BJ (cell line): ENCODE data around the gene CRTC1. TPM values are rescaled to one million over a fixed set of nuclear protein-coding genes. Genes with fewer than 3 reads are reported as not detected.

ENCODE experiments used
- CTCF ChIA-PET: fragments of 350-600 bp; formaldehyde crosslinking; extraction: SDS; loops from one replicate; lab custom pipeline; 2021; ENCODE audit warnings: antibody characterized with exemption, inconsistent platforms; lab: Yijun Ruan, JAX
- POLR2A ChIA-PET: fragments of 300-600 bp; sonication (Branson Sonifier 250); formaldehyde crosslinking; extraction: SDS; loops from one replicate; lab custom pipeline; 2021; ENCODE audit warnings: antibody characterized with exemption; lab: Charles Lee
- DNase-seq: peaks from one replicate; pipeline ENCODE4 v3.0.0-alpha.2; 2011; ENCODE audit warnings: low read depth
- H3K27me3 ChIP-seq: 2 replicates; pipeline ENCODE4 v1.6.0; 2011; ENCODE audit warnings: low read length; ENCODE audit not compliant: control insufficient read depth, insufficient read depth
- H3K36me3 ChIP-seq: 2 replicates; pipeline ENCODE4 v1.5.1; 2011; ENCODE audit warnings: low read length; ENCODE audit not compliant: control insufficient read depth, insufficient read depth
- H3K4me3 ChIP-seq: 2 replicates; pipeline ENCODE4 v1.5.1; 2011; ENCODE audit warnings: low read depth, mild to moderate bottlenecking, control low read depth, low read length
- CTCF ChIP-seq: IDR thresholded peaks from 2 replicates; pipeline ENCODE4 v1.5.1; 2011; ENCODE audit warnings: low read depth, mild to moderate bottlenecking, control low read depth, inconsistent platforms, low read length, moderate library complexity; ENCODE audit not compliant: insufficient read depth
- polyA minus RNA-seq: library from RNA; depleted of rRNA, polyadenylated mRNA; stranded (reverse); fragments of >200 nt; gene quantifications from 2 replicates; pipeline ENCODE4 v1.2.3, GENCODE V29; 2011; rRNA and poly(A)+ RNA removed
- polyA plus RNA-seq: library from polyadenylated mRNA; depleted of rRNA; stranded (reverse); fragments of >200 nt; gene quantifications from 2 replicates; pipeline ENCODE4 v1.2.3, GENCODE V29; 2011; rRNA removed

Gene CRTC1
- polyA plus RNA-seq (0.97 and 1.5 TPM in 2 replicates), polyA minus RNA-seq (0.62 and 1.4 TPM in 2 replicates)

DNA sequence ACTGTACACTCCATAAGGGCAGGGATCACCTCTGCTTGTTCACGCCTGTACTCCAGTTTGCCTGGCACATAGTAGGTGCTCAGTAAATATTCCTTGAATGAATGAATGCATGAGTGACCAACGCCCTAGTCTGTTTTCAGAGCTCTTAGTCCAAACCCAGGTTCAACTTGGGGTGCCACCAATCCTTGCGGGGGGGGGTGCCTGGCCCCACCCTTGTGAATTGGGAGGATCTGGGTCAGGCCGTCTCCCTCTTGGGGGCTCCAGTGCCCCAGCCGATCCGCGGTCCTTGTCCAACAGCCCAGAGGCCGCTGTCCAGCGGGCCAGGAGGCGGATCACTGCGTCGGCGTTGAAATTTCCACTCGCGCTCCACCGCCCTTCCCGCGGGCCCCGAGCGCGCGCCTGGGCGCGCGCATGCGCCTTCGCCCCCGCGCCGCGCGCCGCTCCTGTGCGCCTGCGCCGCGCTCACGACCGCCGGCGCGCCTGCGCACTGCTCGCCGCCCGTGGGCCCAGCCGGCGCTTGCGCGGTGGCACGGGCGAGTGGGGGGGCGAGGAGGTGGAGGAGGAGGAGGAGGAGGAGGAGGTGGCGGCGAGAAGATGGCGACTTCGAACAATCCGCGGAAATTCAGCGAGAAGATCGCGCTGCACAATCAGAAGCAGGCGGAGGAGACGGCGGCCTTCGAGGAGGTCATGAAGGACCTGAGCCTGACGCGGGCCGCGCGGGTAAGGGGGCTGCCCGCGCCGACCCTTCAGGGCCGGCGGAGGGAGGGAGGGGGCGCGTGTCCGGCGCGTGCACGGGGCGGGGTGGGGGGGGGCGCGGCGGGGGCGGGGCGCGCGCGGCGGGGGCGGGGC is at the start of gene CRTC1:
Gene CRTC1, plus strand, starts transcription at position 572 of the 849 bp plus-strand sequence. Its CDS starts 23 bp downstream, at position 595.
- no peaks in the 10 kb centered on the region for H3K36me3 ChIP-seq
- ChIA-PET POLR2A (no interaction called here), CTCF (interaction anchor here (0.9 to 1.9 kb wide), 3 partner anchors 11 to 165 kb away, joined by 3 to 5 read pairs (median 3); no protein-coding TSS in a partner anchor)
- peak within 1 kb of the TSS; percentile 61 for H3K4me3 ChIP-seq
- no peak for TF ChIP-seq CTCF
- H3K27me3 ChIP-seq: no peaks in the 10 kb centered on the region
- no peak for DNase-seq

DNA sequence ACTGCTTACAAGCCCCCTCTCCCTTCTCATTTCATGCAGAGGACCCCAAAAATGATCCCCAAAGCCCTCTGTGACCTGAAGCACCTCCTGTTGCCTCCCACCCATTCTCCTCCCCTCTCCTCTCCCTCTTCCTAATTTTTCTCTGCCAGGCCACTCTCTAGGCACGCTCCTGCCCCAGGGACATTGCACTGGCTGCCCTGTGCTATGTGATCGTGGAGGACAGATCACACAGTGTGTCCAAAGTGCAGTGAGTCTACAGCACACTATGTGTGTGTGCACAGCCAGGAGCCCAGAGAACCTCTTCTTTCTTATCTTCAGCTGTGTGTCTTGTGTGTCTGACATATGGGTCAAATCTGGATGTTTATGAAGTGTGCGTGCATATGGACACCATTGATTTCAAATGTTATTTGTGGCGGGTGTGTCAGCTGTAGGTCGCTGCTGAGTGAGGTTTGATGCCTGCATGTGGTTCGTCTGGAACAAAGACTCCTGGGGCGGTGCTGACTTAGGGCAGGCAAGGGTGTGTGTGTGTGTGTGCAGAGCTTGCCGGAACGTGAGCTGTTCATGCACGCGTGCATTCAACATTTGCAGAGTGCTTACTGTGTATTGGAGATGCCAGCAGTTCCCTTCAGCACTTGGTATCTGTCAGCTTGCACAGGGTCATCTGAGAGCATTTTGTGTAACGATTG is 48.7 kb upstream of the CRTC1 start:
- Histone ChIP-seq H3K27me3 (no peaks in the 10 kb centered on the region), H3K4me3 (no peak overlapping the region), H3K36me3 (no peaks in the 10 kb centered on the region)
- no peak for DNase-seq
- POLR2A ChIA-PET: no interaction called here
- CTCF ChIA-PET: interaction anchor here (0.9 to 1.5 kb wide), 2 partner anchors 46 to 213 kb away, joined by 3 read pairs; no protein-coding TSS in a partner anchor
- TF ChIP-seq CTCF: no peak

DNA sequence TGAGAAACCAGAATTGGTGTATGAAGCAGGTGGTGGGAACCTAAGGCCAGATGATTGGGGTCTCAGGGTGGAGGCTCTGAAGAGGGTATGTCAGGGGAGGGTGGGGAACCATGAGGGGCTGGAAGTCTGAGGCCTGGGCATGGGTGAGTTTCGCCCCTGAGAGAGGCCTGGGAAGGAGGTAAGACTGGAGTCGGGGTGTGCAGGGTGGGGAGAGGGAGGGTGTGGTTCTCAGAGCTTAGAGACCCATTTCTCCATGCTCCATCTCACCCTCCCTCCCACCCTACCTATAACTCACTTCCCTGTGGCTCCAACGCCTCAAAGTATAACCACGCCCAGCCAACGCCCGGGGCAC is 47.7 kb upstream of the CRTC1 start:
- H3K4me3 ChIP-seq: no peak overlapping the region
- H3K27me3 ChIP-seq: no peaks in the 10 kb centered on the region
- POLR2A ChIA-PET: no interaction called here
- no peak for DNase-seq
- H3K36me3 ChIP-seq: no peaks in the 10 kb centered on the region
- CTCF ChIA-PET: interaction anchor here (1.5 kb wide), 1 partner anchor 212 kb away, joined by 3 read pairs; no protein-coding TSS in a partner anchor
- TF ChIP-seq CTCF: no peak

- DNase-seq: no peak
- no peaks in the 10 kb centered on the region for H3K27me3 ChIP-seq
- POLR2A ChIA-PET: no interaction called here
- H3K36me3 ChIP-seq: no peaks in the 10 kb centered on the region
- no peak for TF ChIP-seq CTCF
- H3K4me3 ChIP-seq: peak overlapping the region; percentile 91
- CTCF ChIA-PET: no interaction called here
Measured at GRCh38 chr19:18636183-18636968, 47.1 kb upstream of the CRTC1 start.
